Heart right ventricle (tissue), 16 donors: Measurements from ENCODE around the gene SYTL3. TPM values are rescaled to one million over a fixed set of nuclear protein-coding genes. Genes with fewer than 3 reads are reported as not detected.

Experiments
- ATAC-seq, 8 donors: fragments of 200-7000 bp; cut with Tn5 transposase; one replicate each; pipeline ENCODE4 v1.9.1; 2020; ENCODE audit warnings: mild to moderate bottlenecking in 8 of 8, moderate library complexity in 8 of 8, moderate number of reproducible peaks in 1 of 8
- DNase-seq, 2 donors: peaks; one replicate each; pipeline ENCODE4 v3.0.0-alpha.2; 2020
- H3K27ac ChIP-seq, 10 donors: fragments of 200-600 bp; sonication (generic) in 2 of 10; one replicate each; pipeline versions ENCODE4 v1.5.0 to v1.8.0; 2020 to 2022; ENCODE audit warnings: mild to moderate bottlenecking in 3 of 10
- H3K27me3 ChIP-seq, 7 donors: fragments of 200-600 bp; one replicate each; pipeline ENCODE4 v1.8.0; 2021 to 2022; ENCODE audit warnings: mild to moderate bottlenecking in 2 of 7
- H3K36me3 ChIP-seq, 9 donors: fragments of 200-600 bp; sonication (generic) in 1 of 9; one replicate each; pipeline versions ENCODE4 v1.5.0 to v1.8.0; 2020 to 2022; ENCODE audit warnings: mild to moderate bottlenecking in 2 of 9
- H3K4me1 ChIP-seq, 9 donors: fragments of 200-600 bp; sonication (generic) in 1 of 9; one replicate each; pipeline versions ENCODE4 v1.5.0 to v1.8.0; 2020 to 2022; ENCODE audit warnings: mild to moderate bottlenecking in 4 of 9
- H3K4me3 ChIP-seq, 10 donors: fragments of 200-600 bp; sonication (generic) in 2 of 10; one replicate each; pipeline versions ENCODE4 v1.5.0 to v1.8.0; 2020 to 2022; ENCODE audit warnings: mild to moderate bottlenecking in 7 of 10, moderate library complexity in 2 of 10
- H3K9me3 ChIP-seq, 11 donors: fragments of 200-600 bp in 10 of 11; sonication (generic) in 2 of 11; one replicate each; pipeline versions ENCODE4 v1.5.0 to v1.8.0; 2013 to 2022; ENCODE audit warnings: mild to moderate bottlenecking in 2 of 11, control low read depth in 1 of 11, moderate library complexity in 1 of 11
- CTCF ChIP-seq, 9 donors: fragments of 200-600 bp; sonication (generic) in 2 of 9; IDR thresholded peaks; one replicate each; pipeline versions ENCODE4 v1.5.0 to v1.8.0; 2021 to 2022; ENCODE audit warnings: antibody characterized with exemption in 9 of 9, mild to moderate bottlenecking in 5 of 9, moderate library complexity in 1 of 9
- WGBS, 2 donors: extraction: QIAGEN DNeasy Blood & Tissue Kit; methylation state at CpG; one replicate each; pipeline ENCODE4 v1.1.7; 2013; ENCODE audit warnings: inconsistent platforms in 1 of 2; 5-methylcytosine and 5-hydroxymethylcytosine counted together
- intact Hi-C, 10 donors: fragments of 100-400 bp; cut with DNase I; formaldehyde crosslinking; loops; one replicate each; pipeline versions ENCODE4 v1.11.1 to v1.14.2; 2022
- polyA plus RNA-seq, 2 donors: library from polyadenylated mRNA; stranded (reverse); fragments of 200-250 nt; gene quantifications; one replicate each; pipeline ENCODE4 v1.2.3, GENCODE V29; 2013
- total RNA-seq, 10 donors: library from RNA; stranded (reverse); fragmentation: NEBNext Ultra II Directional in 3 of 10; extraction: Animal tissue kit (Norgen Biotek cat#: 25700) in 3 of 10; gene quantifications; one replicate each; pipeline versions ENCODE4 v1.2.1 to v1.2.4, GENCODE V29; 2021 to 2023
- donor health status: Arrhythmogenic right ventricular cardiomyopathy.
- donor health status: ischemic (EF 13 %, LVEDD 7.1; RV severe dilation, severe dysfunction).
- donor health status: healthy with polysubstance abuse.
- donor health status: DM: no; HTN: yes; CAD: no.
- donor health status: DM: no; HTN: no; CAD: no.
- donor health status: ischemic (EF 25% LVEDD 6.9; RV normal size, moderate dysfunction).
- donor health status: ischemic (EF 25% LVEDD 5.7; RV mildly dilated, moderate dysfunction).
- donor health status: healthy.
- donor health status: DM: yes; HTN: yes; CAD: no.
- donor health status: Ischemic cardiomyopathy.
- donor health status: ischemic (EF 35%, LVEDD 5.7; RV mildly dilated, moderate dysfunction).
- donor health status: nonischemic (EF 11% LVEDD 7.7; RV severe dilation, severe dysfunction).
- donor health status: DM: yes; HTN: yes; CAD: no.
- donor health status: PGD.
- donor health status: ischemic (EF 29% LVEDD 5.4; RV normal size, mild dysfunction).
- donor health status: nonischemic (EF 23%, LVEDD 6.1; RV moderate dilation, normal function).

SYTL3 gene
- total and polyA plus RNA-seq, 12 donors, result 3.6 to 11.9 (median 8.1) TPM

- DNase-seq (no peak), ATAC-seq (peak in 1 of 8 donors; percentile 50)
- Histone ChIP-seq H3K4me3 (no peak overlapping the region), H3K36me3 (peaks cover 0 to 62% (median 10%) of the 10 kb centered on the region in 9 donors), H3K4me1 (peaks cover 0 to 6% (median 0%) of the 10 kb centered on the region in 9 donors), H3K9me3 (no peaks in the 10 kb centered on the region), H3K27ac (no peak overlapping the region), H3K27me3 (no peaks in the 10 kb centered on the region)
- WGBS, 2 donors, result 76 to 77% methylated on average over 13 of the region's 13 CpGs
- intact Hi-C loops, result loop anchor here in 3 of 10 donors (10.0 kb wide), 2 partner anchors 64 to 74 kb away; no protein-coding TSS in a partner anchor
- no peak for TF ChIP-seq CTCF (IDR thresholded peaks at IDR 0.05)
Observed at GRCh38 chr6:158620963-158621693, 28.7 kb upstream of the SYTL3 start.

GRCh38 chr6:158621694-158622544 lies 27.9 kb upstream of the SYTL3 start:
- 93 to 95% methylated on average over 25 of the region's 25 CpGs for WGBS, 2 donors
- DNase-seq (no peak), ATAC-seq (peak in 2 of 8 donors; percentile 9 to 42)

GRCh38 chr6:158622545-158623190 lies 27.2 kb upstream of the SYTL3 start:
- peaks cover 0 to 78% (median 11%) of the 10 kb centered on the region in 9 donors for H3K36me3 ChIP-seq
- H3K9me3 ChIP-seq, result no peaks in the 10 kb centered on the region
- no peak for TF ChIP-seq CTCF (IDR thresholded peaks at IDR 0.05)
- 89 to 90% methylated on average over 10 of the region's 10 CpGs for WGBS, 2 donors
- no peak overlapping the region for H3K4me3 ChIP-seq
- H3K4me1 ChIP-seq, result peaks cover 0 to 11% (median 0%) of the 10 kb centered on the region in 9 donors
- intact Hi-C loops, result loop anchor here in 3 of 10 donors (10.0 kb wide), 2 partner anchors 62 to 72 kb away; no protein-coding TSS in a partner anchor
- H3K27me3 ChIP-seq, result no peaks in the 10 kb centered on the region
- no peak for DNase-seq
- ATAC-seq, result no peak
- H3K27ac ChIP-seq, result no peak overlapping the region

More at GRCh38 chr6:158621694-158622544, 27.9 kb upstream of the SYTL3 start:
- H3K36me3 ChIP-seq, result peaks cover 0 to 70% (median 11%) of the 10 kb centered on the region in 9 donors
- H3K9me3 ChIP-seq, result no peaks in the 10 kb centered on the region
- peaks cover 0 to 6% (median 0%) of the 10 kb centered on the region in 9 donors for H3K4me1 ChIP-seq
- no peak overlapping the region for H3K27ac ChIP-seq
- H3K27me3 ChIP-seq, result no peaks in the 10 kb centered on the region
- H3K4me3 ChIP-seq, result no peak overlapping the region
- no peak for TF ChIP-seq CTCF (IDR thresholded peaks at IDR 0.05)
- intact Hi-C loops, result loop anchor here in 3 of 10 donors (10.0 kb wide), 2 partner anchors 63 to 73 kb away; no protein-coding TSS in a partner anchor
